Liver (tissue), 3 donors: Measurements from ENCODE around the gene COL11A1.

Experiments used
- ATF3 ChIP-seq: IDR thresholded peaks from 2 replicates; pipeline ENCODE4 v1.6.1; 2016; ENCODE audit warnings: antibody characterized with exemption
- EGR1 ChIP-seq, 2 donors: IDR thresholded peaks; 2 replicates each; pipeline ENCODE4 v1.6.1; 2016 to 2018; ENCODE audit warnings: antibody characterized with exemption in 2 of 2, low read depth in 2 of 2
- FOXA1 ChIP-seq: IDR thresholded peaks from 2 replicates; pipeline ENCODE4 v1.6.1; 2016; ENCODE audit warnings: antibody characterized with exemption
- JUND ChIP-seq, 2 donors: IDR thresholded peaks; 2 replicates each; pipeline ENCODE4 v1.6.1; 2016; ENCODE audit warnings: antibody characterized with exemption in 2 of 2
- MAX ChIP-seq: IDR thresholded peaks from 2 replicates; pipeline ENCODE4 v1.6.1; 2016; ENCODE audit warnings: antibody characterized with exemption
- RAD21 ChIP-seq, 2 donors: IDR thresholded peaks; 2 replicates each; pipeline ENCODE4 v1.6.1; 2016; ENCODE audit warnings: antibody characterized with exemption in 2 of 2, mild to moderate bottlenecking in 2 of 2
- SP1 ChIP-seq: IDR thresholded peaks from 2 replicates; pipeline ENCODE4 v1.6.1; 2018; ENCODE audit warnings: antibody characterized with exemption, mild to moderate bottlenecking
- TAF1 ChIP-seq: conservative IDR thresholded peaks from 2 replicates; pipeline ENCODE4 v1.6.1; 2016; ENCODE audit warnings: antibody characterized with exemption, mild to moderate bottlenecking
- YY1 ChIP-seq: IDR thresholded peaks from 2 replicates; pipeline ENCODE4 v1.6.1; 2016; ENCODE audit warnings: antibody characterized with exemption, mild to moderate bottlenecking
- TF ChIP-seq, protein P1 (sequence below): fragments of 150-350 bp; IDR thresholded peaks from 2 replicates; pipeline ENCODE4 v1.5.1; 2017; ENCODE audit warnings: improper control_type of control experiment, low read depth, low read length; ENCODE audit not compliant: missing input control
- TF ChIP-seq, protein P2 (sequence below): IDR thresholded peaks from 2 replicates; pipeline ENCODE4 v1.6.1; 2016; ENCODE audit warnings: antibody characterized with exemption, mild to moderate bottlenecking
- donor health status: healthy.
- donor health status: healthy.

DNA sequence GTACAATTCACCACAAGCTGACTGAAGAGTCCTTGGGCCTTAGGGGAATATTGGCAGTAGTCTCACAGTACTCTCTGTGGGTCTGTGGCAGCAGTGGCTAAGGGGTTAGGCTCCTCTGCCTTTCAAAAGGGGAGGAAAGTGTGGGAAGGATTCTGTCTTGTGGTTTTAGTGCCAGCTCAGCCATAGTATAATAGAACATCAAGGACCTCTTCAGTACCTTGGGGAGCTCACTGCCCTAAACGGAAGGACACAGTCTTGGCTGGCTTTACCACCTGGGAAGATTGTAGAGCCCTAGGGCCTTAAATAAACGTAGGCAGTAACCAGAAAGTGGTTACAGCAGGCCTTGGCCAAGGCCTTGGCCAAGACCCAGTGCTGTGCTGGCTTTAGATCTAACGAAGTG, 265.7 kb downstream of the COL11A1 start:
- TF ChIP-seq ATF3 = no peak
- no peak for TF ChIP-seq MAX
- TF ChIP-seq, protein P1, sequence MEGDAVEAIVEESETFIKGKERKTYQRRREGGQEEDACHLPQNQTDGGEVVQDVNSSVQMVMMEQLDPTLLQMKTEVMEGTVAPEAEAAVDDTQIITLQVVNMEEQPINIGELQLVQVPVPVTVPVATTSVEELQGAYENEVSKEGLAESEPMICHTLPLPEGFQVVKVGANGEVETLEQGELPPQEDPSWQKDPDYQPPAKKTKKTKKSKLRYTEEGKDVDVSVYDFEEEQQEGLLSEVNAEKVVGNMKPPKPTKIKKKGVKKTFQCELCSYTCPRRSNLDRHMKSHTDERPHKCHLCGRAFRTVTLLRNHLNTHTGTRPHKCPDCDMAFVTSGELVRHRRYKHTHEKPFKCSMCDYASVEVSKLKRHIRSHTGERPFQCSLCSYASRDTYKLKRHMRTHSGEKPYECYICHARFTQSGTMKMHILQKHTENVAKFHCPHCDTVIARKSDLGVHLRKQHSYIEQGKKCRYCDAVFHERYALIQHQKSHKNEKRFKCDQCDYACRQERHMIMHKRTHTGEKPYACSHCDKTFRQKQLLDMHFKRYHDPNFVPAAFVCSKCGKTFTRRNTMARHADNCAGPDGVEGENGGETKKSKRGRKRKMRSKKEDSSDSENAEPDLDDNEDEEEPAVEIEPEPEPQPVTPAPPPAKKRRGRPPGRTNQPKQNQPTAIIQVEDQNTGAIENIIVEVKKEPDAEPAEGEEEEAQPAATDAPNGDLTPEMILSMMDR = no peak
- no peak for TF ChIP-seq SP1
- no peak for TF ChIP-seq RAD21 (IDR thresholded peaks at IDR 0.05)
- TF ChIP-seq, protein P2, sequence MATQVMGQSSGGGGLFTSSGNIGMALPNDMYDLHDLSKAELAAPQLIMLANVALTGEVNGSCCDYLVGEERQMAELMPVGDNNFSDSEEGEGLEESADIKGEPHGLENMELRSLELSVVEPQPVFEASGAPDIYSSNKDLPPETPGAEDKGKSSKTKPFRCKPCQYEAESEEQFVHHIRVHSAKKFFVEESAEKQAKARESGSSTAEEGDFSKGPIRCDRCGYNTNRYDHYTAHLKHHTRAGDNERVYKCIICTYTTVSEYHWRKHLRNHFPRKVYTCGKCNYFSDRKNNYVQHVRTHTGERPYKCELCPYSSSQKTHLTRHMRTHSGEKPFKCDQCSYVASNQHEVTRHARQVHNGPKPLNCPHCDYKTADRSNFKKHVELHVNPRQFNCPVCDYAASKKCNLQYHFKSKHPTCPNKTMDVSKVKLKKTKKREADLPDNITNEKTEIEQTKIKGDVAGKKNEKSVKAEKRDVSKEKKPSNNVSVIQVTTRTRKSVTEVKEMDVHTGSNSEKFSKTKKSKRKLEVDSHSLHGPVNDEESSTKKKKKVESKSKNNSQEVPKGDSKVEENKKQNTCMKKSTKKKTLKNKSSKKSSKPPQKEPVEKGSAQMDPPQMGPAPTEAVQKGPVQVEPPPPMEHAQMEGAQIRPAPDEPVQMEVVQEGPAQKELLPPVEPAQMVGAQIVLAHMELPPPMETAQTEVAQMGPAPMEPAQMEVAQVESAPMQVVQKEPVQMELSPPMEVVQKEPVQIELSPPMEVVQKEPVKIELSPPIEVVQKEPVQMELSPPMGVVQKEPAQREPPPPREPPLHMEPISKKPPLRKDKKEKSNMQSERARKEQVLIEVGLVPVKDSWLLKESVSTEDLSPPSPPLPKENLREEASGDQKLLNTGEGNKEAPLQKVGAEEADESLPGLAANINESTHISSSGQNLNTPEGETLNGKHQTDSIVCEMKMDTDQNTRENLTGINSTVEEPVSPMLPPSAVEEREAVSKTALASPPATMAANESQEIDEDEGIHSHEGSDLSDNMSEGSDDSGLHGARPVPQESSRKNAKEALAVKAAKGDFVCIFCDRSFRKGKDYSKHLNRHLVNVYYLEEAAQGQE = no peak
- TF ChIP-seq YY1 = no peak
- TF ChIP-seq JUND (IDR thresholded peaks at IDR 0.05) = no peak
- TF ChIP-seq TAF1 = no peak
- TF ChIP-seq EGR1 (IDR thresholded peaks at IDR 0.05; ENCODE audit: low read depth in 2 of 2) = no peak
- no peak for TF ChIP-seq FOXA1
